HepG2 (cell line): Measurements from ENCODE around the gene ZDHHC18. TPM values are rescaled to one million over a fixed set of nuclear protein-coding genes. Genes with fewer than 3 reads are reported as not detected.
A peak's percentile ranks its signal among the peaks of the same experiment; 100 is the strongest.

Source experiments
- CREB1 ChIP-seq, 2 experiments: fragments of 450-650 bp in 1 of 2; IDR thresholded peaks; 2 replicates each; pipeline ENCODE4 v1.6.1; 2016 to 2017; ENCODE audit warnings: control low read depth in 1 of 2, mild to moderate bottlenecking in 1 of 2, missing compliant biosample characterization in 1 of 2, missing genetic modification characterization in 1 of 2
- ELF1 ChIP-seq: sonication (generic); formaldehyde crosslinking; IDR thresholded peaks from 2 replicates; pipeline ENCODE4 v1.4.0; 2020; ENCODE audit warnings: missing genetic modification reagents
- EP300 ChIP-seq, 3 experiments: sonication (generic) in 1 of 3; formaldehyde crosslinking in 1 of 3; IDR thresholded peaks; 2 replicates each; pipeline versions ENCODE4 v1.5.1 to v1.6.1; 2011 to 2020; ENCODE audit warnings: low read depth in 2 of 3, low read length in 2 of 3, borderline replicate concordance in 1 of 3, improper control_type of control experiment in 1 of 3, mild to moderate bottlenecking in 1 of 3, missing genetic modification reagents in 1 of 3, moderate library complexity in 1 of 3
- GZF1 ChIP-seq: sonication (generic); formaldehyde crosslinking; IDR thresholded peaks from 2 replicates; pipeline ENCODE4 v1.5.1; 2020; ENCODE audit warnings: mild to moderate bottlenecking, missing genetic modification reagents
- KLF12 ChIP-seq: sonication (generic); formaldehyde crosslinking; IDR thresholded peaks from 2 replicates; pipeline ENCODE4 v1.4.0; 2020; ENCODE audit warnings: missing genetic modification reagents, borderline replicate concordance
- NCOA1 ChIP-seq: sonication (generic); formaldehyde crosslinking; IDR thresholded peaks from 2 replicates; pipeline ENCODE4 v1.9.0; 2021; ENCODE audit warnings: missing genetic modification reagents
- NFATC3 ChIP-seq: sonication (generic); formaldehyde crosslinking; IDR thresholded peaks from 2 replicates; pipeline ENCODE4 v1.5.1; 2020; ENCODE audit warnings: mild to moderate bottlenecking, missing genetic modification reagents
- U2AF1 ChIP-seq: fragments of 200-400 bp; formaldehyde crosslinking; optimal IDR thresholded peaks from 2 replicates; pipeline ENCODE3; 2017; ENCODE audit warnings: mild to moderate bottlenecking, low read depth, low read length
- ZFP36L1 ChIP-seq: sonication (generic); formaldehyde crosslinking; IDR thresholded peaks from 2 replicates; pipeline ENCODE4 v1.8.0; 2022; ENCODE audit warnings: mild to moderate bottlenecking, missing genetic modification reagents, moderate library complexity
- ZMAT5 ChIP-seq: sonication (generic); formaldehyde crosslinking; IDR thresholded peaks from 2 replicates; pipeline ENCODE4 v1.5.0; 2020; ENCODE audit warnings: mild to moderate bottlenecking, low read depth, missing genetic modification reagents, borderline replicate concordance
- ZMYM3 ChIP-seq: sonication (generic); formaldehyde crosslinking; IDR thresholded peaks from 2 replicates; pipeline ENCODE4 v1.5.1; 2020; ENCODE audit warnings: mild to moderate bottlenecking, missing genetic modification reagents
- ZNF460 ChIP-seq: sonication (generic); formaldehyde crosslinking; IDR thresholded peaks from 2 replicates; pipeline ENCODE4 v1.5.1; 2020; ENCODE audit warnings: missing genetic modification reagents, mild to moderate bottlenecking, borderline replicate concordance
- ZNF572 ChIP-seq: sonication (generic); formaldehyde crosslinking; IDR thresholded peaks from 2 replicates; pipeline ENCODE4 v1.5.1; 2020; ENCODE audit warnings: mild to moderate bottlenecking, missing genetic modification reagents
- ZNF577 ChIP-seq: sonication (generic); formaldehyde crosslinking; IDR thresholded peaks from 2 replicates; pipeline ENCODE4 v1.4.0; 2020; ENCODE audit warnings: mild to moderate bottlenecking, low read depth, missing genetic modification reagents, borderline replicate concordance
- ZNF597 ChIP-seq: sonication (generic); formaldehyde crosslinking; IDR thresholded peaks from 2 replicates; pipeline ENCODE4 v1.5.0; 2020; ENCODE audit warnings: missing genetic modification reagents
- ZNF713 ChIP-seq: sonication (generic); formaldehyde crosslinking; IDR thresholded peaks from 2 replicates; pipeline ENCODE4 v1.4.0; 2020; ENCODE audit warnings: mild to moderate bottlenecking, missing genetic modification reagents
- ZNF746 ChIP-seq: sonication (generic); formaldehyde crosslinking; IDR thresholded peaks from 2 replicates; pipeline ENCODE4 v1.8.0; 2022; ENCODE audit warnings: mild to moderate bottlenecking, missing genetic modification reagents
- ZNF788 ChIP-seq: sonication (generic); formaldehyde crosslinking; IDR thresholded peaks from 2 replicates; pipeline ENCODE4 v1.5.0; 2020; ENCODE audit warnings: mild to moderate bottlenecking, missing genetic modification reagents, borderline replicate concordance
- ZNF839 ChIP-seq: sonication (generic); formaldehyde crosslinking; IDR thresholded peaks from 2 replicates; pipeline ENCODE4 v1.4.0; 2020; ENCODE audit warnings: missing genetic modification reagents, mild to moderate bottlenecking, borderline replicate concordance
- ZSCAN30 ChIP-seq: sonication (generic); formaldehyde crosslinking; IDR thresholded peaks from 2 replicates; pipeline ENCODE4 v1.5.0; 2020; ENCODE audit warnings: mild to moderate bottlenecking, missing genetic modification reagents
- polyA plus RNA-seq, 8 experiments: library from polyadenylated mRNA; depleted of rRNA in 3 of 8; stranded (reverse) in 7 of 8; unstranded in 1 of 8; fragments of >200 nt; fragmentation: Illumina TruSeq in 4 of 8; extraction: Trizol in 4 of 8; gene quantifications; 2 replicates each; pipeline versions ENCODE4 v1.2.1 to v1.2.3, GENCODE V29; 2011 to 2016; ENCODE audit warnings: low read depth in 4 of 8, missing spikeins in 1 of 8, mixed read lengths in 1 of 8; ENCODE audit not compliant: insufficient read depth in 1 of 8
- total RNA-seq, 5 experiments: library from RNA; depleted of rRNA; stranded (reverse); fragments of >200 nt; fragmentation: Illumina TruSeq; extraction: Trizol; gene quantifications; 2 replicates each; pipeline ENCODE4 v1.2.3, GENCODE V29; 2016; ENCODE audit warnings: low read depth in 1 of 5
- TF ChIP-seq, protein P1 (sequence below): sonication (generic); formaldehyde crosslinking; IDR thresholded peaks from 2 replicates; pipeline ENCODE4 v1.4.0; 2020; ENCODE audit warnings: missing genetic modification reagents, borderline replicate concordance

Gene ZDHHC18
- total and polyA plus RNA-seq, 2 of the 13 experiments (the other 11 are each of a cell fraction or from before 2014, with no cell fraction given): 13.2 to 35.3 TPM

GRCh38 chr1:26864610-26865480 lies 38.4 kb downstream of the ZDHHC18 start (continued):
- no peak for TF ChIP-seq ZNF460 (CRISPR knock-in tag)
- TF ChIP-seq CREB1 (IDR thresholded peaks at IDR 0.05): no peak
- TF ChIP-seq CREB1 (CRISPR knock-in tag; IDR thresholded peaks at IDR 0.05): peak; percentile 70
- no peak for TF ChIP-seq ZNF839 (CRISPR knock-in tag)
- no peak for TF ChIP-seq ZNF597 (CRISPR knock-in tag)
- TF ChIP-seq U2AF1: no peak
- TF ChIP-seq ELF1 (CRISPR knock-in tag): peak; percentile 67
- TF ChIP-seq NFATC3: no peak
- peak; percentile 60; the same call in 1 of the 2 replicates for TF ChIP-seq KLF12
- TF ChIP-seq GZF1 (CRISPR knock-in tag): no peak; the same call in 1 of the 2 replicates
- TF ChIP-seq EP300 (IDR thresholded peaks at IDR 0.05; ENCODE audit: low read depth in 2 of 2, low read length in 2 of 2): no peak
- TF ChIP-seq EP300 (CRISPR knock-in tag; IDR thresholded peaks at IDR 0.05; ENCODE audit: borderline replicate concordance): no peak; the same call in 1 of the 2 replicates
- no peak for TF ChIP-seq ZSCAN30
- no peak for TF ChIP-seq ZNF713 (CRISPR knock-in tag)
- no peak for TF ChIP-seq ZMAT5 (CRISPR knock-in tag)
- TF ChIP-seq ZNF746 (CRISPR knock-in tag): no peak
- TF ChIP-seq, protein P1, sequence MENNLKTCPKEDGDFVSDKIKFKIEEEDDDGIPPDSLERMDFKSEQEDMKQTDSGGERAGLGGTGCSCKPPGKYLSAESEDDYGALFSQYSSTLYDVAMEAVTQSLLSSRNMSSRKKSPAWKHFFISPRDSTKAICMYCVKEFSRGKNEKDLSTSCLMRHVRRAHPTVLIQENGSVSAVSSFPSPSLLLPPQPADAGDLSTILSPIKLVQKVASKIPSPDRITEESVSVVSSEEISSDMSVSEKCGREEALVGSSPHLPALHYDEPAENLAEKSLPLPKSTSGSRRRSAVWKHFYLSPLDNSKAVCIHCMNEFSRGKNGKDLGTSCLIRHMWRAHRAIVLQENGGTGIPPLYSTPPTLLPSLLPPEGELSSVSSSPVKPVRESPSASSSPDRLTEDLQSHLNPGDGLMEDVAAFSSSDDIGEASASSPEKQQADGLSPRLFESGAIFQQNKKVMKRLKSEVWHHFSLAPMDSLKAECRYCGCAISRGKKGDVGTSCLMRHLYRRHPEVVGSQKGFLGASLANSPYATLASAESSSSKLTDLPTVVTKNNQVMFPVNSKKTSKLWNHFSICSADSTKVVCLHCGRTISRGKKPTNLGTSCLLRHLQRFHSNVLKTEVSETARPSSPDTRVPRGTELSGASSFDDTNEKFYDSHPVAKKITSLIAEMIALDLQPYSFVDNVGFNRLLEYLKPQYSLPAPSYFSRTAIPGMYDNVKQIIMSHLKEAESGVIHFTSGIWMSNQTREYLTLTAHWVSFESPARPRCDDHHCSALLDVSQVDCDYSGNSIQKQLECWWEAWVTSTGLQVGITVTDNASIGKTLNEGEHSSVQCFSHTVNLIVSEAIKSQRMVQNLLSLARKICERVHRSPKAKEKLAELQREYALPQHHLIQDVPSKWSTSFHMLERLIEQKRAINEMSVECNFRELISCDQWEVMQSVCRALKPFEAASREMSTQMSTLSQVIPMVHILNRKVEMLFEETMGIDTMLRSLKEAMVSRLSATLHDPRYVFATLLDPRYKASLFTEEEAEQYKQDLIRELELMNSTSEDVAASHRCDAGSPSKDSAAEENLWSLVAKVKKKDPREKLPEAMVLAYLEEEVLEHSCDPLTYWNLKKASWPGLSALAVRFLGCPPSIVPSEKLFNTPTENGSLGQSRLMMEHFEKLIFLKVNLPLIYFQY: no peak; the same call in 1 of the 2 replicates
- no peak for TF ChIP-seq ZNF577
- TF ChIP-seq ZFP36L1 (CRISPR knock-in tag): no peak
- TF ChIP-seq ZNF572 (CRISPR knock-in tag): no peak
- no peak for TF ChIP-seq NCOA1
- TF ChIP-seq ZMYM3 (CRISPR knock-in tag): no peak
- peak; percentile 58; the same call in 1 of the 2 replicates for TF ChIP-seq ZNF788
